ENCODE measurements around the gene UBR2. TPM values are rescaled to one million over a fixed set of nuclear protein-coding genes. Genes with fewer than 3 reads are reported as not detected.

UBR2 gene
- total RNA-seq, 1 donor from 2014 or later: 32.3 TPM

DNA sequence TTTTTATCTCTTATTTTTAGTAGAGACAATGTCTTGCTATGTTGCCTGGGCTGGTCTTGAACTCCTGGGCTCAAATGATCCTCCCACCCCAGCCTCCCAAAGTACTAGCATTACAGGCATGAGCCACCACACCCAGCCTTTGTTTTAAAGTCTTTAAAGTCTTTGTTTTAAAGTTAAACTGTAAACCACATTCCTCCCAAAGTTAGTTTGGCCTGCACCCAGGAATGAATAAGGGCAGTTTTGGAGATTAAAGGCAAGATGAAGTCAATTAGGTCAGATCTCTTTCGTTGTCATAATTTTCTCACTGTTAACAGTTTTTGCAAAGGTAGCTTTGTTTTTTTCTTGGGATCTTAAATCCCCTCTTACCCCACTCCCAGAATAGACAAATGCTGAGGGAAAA lies 63.8 kb downstream of the UBR2 start:
- no peak overlapping the region for H3K4me3 Mint-ChIP-seq (ENCODE audit: unreplicated experiment)
- no peaks in the 10 kb centered on the region for H3K36me3 Mint-ChIP-seq (ENCODE audit: unreplicated experiment)
- H3K27ac Mint-ChIP-seq (ENCODE audit: unreplicated experiment): no peak overlapping the region
- no peaks in the 10 kb centered on the region for H3K27me3 Mint-ChIP-seq (ENCODE audit: unreplicated experiment)
- no peaks in the 10 kb centered on the region for H3K9me3 Mint-ChIP-seq (ENCODE audit: unreplicated experiment)
- TF ChIP-seq, protein P1, sequence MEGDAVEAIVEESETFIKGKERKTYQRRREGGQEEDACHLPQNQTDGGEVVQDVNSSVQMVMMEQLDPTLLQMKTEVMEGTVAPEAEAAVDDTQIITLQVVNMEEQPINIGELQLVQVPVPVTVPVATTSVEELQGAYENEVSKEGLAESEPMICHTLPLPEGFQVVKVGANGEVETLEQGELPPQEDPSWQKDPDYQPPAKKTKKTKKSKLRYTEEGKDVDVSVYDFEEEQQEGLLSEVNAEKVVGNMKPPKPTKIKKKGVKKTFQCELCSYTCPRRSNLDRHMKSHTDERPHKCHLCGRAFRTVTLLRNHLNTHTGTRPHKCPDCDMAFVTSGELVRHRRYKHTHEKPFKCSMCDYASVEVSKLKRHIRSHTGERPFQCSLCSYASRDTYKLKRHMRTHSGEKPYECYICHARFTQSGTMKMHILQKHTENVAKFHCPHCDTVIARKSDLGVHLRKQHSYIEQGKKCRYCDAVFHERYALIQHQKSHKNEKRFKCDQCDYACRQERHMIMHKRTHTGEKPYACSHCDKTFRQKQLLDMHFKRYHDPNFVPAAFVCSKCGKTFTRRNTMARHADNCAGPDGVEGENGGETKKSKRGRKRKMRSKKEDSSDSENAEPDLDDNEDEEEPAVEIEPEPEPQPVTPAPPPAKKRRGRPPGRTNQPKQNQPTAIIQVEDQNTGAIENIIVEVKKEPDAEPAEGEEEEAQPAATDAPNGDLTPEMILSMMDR (IDR thresholded peaks at IDR 0.05; ENCODE audit: partially characterized antibody, unreplicated experiment): no peak
- DNase-seq: no peak
- no peaks in the 10 kb centered on the region for H3K4me1 Mint-ChIP-seq (ENCODE audit: low read depth, unreplicated experiment)

DNA sequence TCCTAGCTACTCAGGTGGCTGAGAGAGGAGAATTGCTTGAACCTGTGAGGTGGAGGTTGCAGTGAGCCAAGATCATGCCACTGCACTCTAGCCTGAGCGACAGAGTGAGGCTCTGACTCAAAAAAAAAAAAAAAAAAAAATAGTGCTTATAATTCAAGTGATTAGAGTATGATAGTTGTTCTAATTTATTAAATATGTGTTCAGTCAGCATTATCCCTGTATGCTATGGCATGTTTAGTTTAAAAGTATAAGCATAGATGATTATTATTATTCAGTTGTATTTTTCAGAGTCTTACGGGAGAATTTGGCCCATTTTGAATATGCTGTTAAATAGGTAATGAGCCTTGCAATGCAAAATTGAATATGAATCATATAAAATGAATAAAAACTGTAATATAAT lies 64.8 kb downstream of the UBR2 start:
- Mint-ChIP-seq H3K36me3 (ENCODE audit: unreplicated experiment) (no peaks in the 10 kb centered on the region), H3K27me3 (ENCODE audit: unreplicated experiment) (no peaks in the 10 kb centered on the region), H3K9me3 (ENCODE audit: unreplicated experiment) (no peaks in the 10 kb centered on the region), H3K27ac (ENCODE audit: unreplicated experiment) (no peak overlapping the region), H3K4me1 (ENCODE audit: low read depth, unreplicated experiment) (no peaks in the 10 kb centered on the region), H3K4me3 (ENCODE audit: unreplicated experiment) (no peak overlapping the region)
- no peak for DNase-seq
- TF ChIP-seq, protein P1 (IDR thresholded peaks at IDR 0.05; ENCODE audit: partially characterized antibody, unreplicated experiment): no peak

DNA sequence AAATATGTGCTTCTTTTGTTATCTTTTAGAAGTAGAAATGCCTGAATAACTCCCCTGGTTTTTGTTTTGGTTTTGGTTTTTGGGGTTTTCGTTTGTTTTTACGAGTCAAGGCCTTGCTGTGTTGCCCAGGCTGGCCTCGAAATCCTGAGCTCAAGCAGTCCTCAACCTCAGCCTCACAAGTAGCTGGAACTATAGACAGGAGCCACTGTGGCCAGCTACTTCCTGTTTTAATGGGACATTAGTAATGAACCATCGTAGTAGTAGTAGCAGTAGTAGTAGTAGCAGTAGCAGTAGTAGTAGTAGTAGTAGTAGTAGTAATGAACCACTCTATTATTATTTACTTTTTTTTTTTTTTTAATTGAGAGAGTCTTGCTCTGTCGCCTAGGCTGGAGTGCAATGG lies 66.0 kb downstream of the UBR2 start:
- Mint-ChIP-seq H3K27ac (ENCODE audit: unreplicated experiment) (no peak overlapping the region), H3K36me3 (ENCODE audit: unreplicated experiment) (no peaks in the 10 kb centered on the region), H3K4me1 (ENCODE audit: low read depth, unreplicated experiment) (no peaks in the 10 kb centered on the region)

DNA sequence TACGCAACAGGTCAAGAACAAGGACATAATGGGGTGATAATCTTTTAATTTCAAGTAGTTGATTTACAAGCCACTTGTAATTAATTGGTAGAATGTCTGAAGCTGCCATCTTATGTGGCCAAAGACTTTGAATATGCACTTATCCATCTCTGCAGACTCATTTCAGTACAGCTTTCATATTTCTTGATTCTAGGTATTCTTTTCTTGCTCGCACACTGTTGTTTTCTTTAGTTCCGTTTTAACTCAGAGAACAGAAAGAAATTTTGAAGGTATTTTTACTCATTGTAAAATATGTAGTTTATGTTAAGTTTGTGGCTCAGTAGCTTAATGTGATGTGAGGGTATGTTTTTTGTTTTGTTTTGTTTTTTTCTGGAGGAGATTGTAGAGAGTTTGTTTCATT lies 73.9 kb downstream of the UBR2 start:
- no peaks in the 10 kb centered on the region for H3K27me3 Mint-ChIP-seq (ENCODE audit: unreplicated experiment)
- TF ChIP-seq, protein P1 (IDR thresholded peaks at IDR 0.05; ENCODE audit: partially characterized antibody, unreplicated experiment): no peak
- H3K4me1 Mint-ChIP-seq (ENCODE audit: low read depth, unreplicated experiment): no peaks in the 10 kb centered on the region
- H3K9me3 Mint-ChIP-seq (ENCODE audit: unreplicated experiment): no peaks in the 10 kb centered on the region
- DNase-seq: no peak
- H3K27ac Mint-ChIP-seq (ENCODE audit: unreplicated experiment): no peak overlapping the region
- no peaks in the 10 kb centered on the region for H3K36me3 Mint-ChIP-seq (ENCODE audit: unreplicated experiment)
- H3K4me3 Mint-ChIP-seq (ENCODE audit: unreplicated experiment): no peak overlapping the region

More for the DNA sequence above, 66.0 kb downstream of the UBR2 start:
- TF ChIP-seq, protein P1 (IDR thresholded peaks at IDR 0.05; ENCODE audit: partially characterized antibody, unreplicated experiment): no peak
- Mint-ChIP-seq H3K4me3 (ENCODE audit: unreplicated experiment) (no peak overlapping the region), H3K9me3 (ENCODE audit: unreplicated experiment) (no peaks in the 10 kb centered on the region), H3K27me3 (ENCODE audit: unreplicated experiment) (no peaks in the 10 kb centered on the region)
- no peak for DNase-seq

DNA sequence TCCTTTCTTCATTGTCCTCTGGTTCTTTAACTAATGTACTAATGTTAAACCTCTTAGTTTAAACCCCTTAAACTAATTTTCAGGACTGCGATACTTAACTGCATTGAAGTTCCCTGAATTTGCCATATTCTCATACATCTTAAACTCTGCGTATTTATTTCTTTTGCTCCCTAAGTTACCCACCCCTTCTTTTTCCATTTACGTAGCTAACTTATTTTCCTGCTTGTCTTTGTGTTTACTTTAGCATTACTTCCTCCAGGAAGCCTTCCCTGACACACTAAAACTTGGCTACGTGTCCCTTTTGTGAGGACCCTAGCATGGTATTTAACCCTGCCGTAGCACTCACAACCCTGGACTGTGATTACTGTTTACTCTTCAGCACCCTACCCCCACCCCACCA lies 79.0 kb downstream of the UBR2 start:
- Mint-ChIP-seq H3K27me3 (ENCODE audit: unreplicated experiment) (peaks cover 4% of the 10 kb centered on the region), H3K27ac (ENCODE audit: unreplicated experiment) (no peak overlapping the region), H3K9me3 (ENCODE audit: unreplicated experiment) (peaks cover 1% of the 10 kb centered on the region), H3K36me3 (ENCODE audit: unreplicated experiment) (no peaks in the 10 kb centered on the region), H3K4me3 (ENCODE audit: unreplicated experiment) (no peak overlapping the region), H3K4me1 (ENCODE audit: low read depth, unreplicated experiment) (no peaks in the 10 kb centered on the region)
- DNase-seq: no peak
- TF ChIP-seq, protein P1 (IDR thresholded peaks at IDR 0.05; ENCODE audit: partially characterized antibody, unreplicated experiment): no peak

Data from glutamatergic neuron (in vitro differentiated cells).